Spinal cord (tissue), 10 donors: Measurements from ENCODE around the gene MOB2. TPM values are rescaled to one million over a fixed set of nuclear protein-coding genes. Genes with fewer than 3 reads are reported as not detected.

Experiments
- DNase-seq, 6 donors: peaks; one replicate each; pipeline versions ENCODE4 v3.0.0 to v3.0.0-alpha.2; 2013 to 2015; ENCODE audit warnings: low spot score in 6 of 6, low read depth in 4 of 6
- H3K27ac ChIP-seq: one replicate; pipeline ENCODE4 v1.5.1; 2013; ENCODE audit warnings: low read depth, low read length, control low read depth
- H3K27me3 ChIP-seq: one replicate; pipeline ENCODE4 v1.6.1; 2013; ENCODE audit warnings: low read length; ENCODE audit not compliant: control insufficient read depth, insufficient read depth
- H3K36me3 ChIP-seq: one replicate; pipeline ENCODE4 v1.6.1; 2013; ENCODE audit warnings: low read length; ENCODE audit not compliant: control insufficient read depth, insufficient read depth
- H3K4me1 ChIP-seq: one replicate; pipeline ENCODE4 v1.6.1; 2013; ENCODE audit warnings: low read length; ENCODE audit not compliant: control insufficient read depth, insufficient read depth
- H3K4me3 ChIP-seq: one replicate; pipeline ENCODE4 v1.5.1; 2013; ENCODE audit warnings: low read depth, low read length, control low read depth
- H3K9me3 ChIP-seq: one replicate; pipeline ENCODE4 v1.6.1; 2013; ENCODE audit warnings: low read length; ENCODE audit not compliant: control insufficient read depth, insufficient read depth
- WGBS: methylation state at CpG from one replicate; pipeline ENCODE4 v1.1.5; 2013; ENCODE audit warnings: missing lambda C conversion rate; ENCODE audit not compliant: insufficient coverage; 5-methylcytosine and 5-hydroxymethylcytosine counted together
- polyA plus RNA-seq, 2 donors: library from polyadenylated mRNA; unstranded; fragments of 120-200 nt; gene quantifications; one replicate each; pipeline ENCODE4 v1.2.1, GENCODE V29; 2013; ENCODE audit not compliant: insufficient read length in 2 of 2
- total RNA-seq, 2 donors: library from RNA; depleted of rRNA in 1 of 2; stranded (reverse); fragments of 120-200 nt in 1 of 2; fragments of >200 nt in 1 of 2; gene quantifications; one replicate each; pipeline versions ENCODE4 v1.2.3 to v1.2.4, GENCODE V29; 2013 to 2014
- donor health status: healthy.

Gene MOB2
- total and polyA plus RNA-seq, 4 donors = 16.0 to 36.4 (median 33.7) TPM

DNA sequence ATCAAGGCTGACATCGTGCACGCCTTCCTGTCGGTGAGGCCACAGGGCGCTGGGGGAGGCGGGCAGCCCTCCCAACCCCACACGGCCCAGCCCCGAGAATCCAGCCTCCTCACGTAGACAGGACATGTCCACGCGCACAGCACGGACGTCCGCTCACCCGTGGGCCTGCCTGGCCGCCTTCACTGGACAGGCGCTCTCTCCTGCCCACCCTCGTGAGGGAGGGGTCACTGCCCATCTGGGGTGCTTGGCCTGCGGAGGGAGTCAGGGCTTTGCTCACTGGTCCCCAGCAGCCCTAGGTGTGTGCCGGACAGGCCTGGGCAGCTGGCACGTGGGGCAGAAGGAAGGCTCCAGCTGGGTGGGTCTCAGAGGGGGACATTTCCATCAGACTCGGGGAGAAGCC, 32.0 kb downstream of the MOB2 start:
- H3K27me3 ChIP-seq = no peaks in the 10 kb centered on the region
- H3K4me3 ChIP-seq = no peak overlapping the region
- no peak overlapping the region for H3K27ac ChIP-seq
- DNase-seq = no peak
- H3K36me3 ChIP-seq = peaks cover 100% of the 10 kb centered on the region
- H3K4me1 ChIP-seq = peaks cover 17% of the 10 kb centered on the region
- WGBS = 87% methylated on average over 21 of the region's 21 CpGs
- H3K9me3 ChIP-seq = no peaks in the 10 kb centered on the region

DNA sequence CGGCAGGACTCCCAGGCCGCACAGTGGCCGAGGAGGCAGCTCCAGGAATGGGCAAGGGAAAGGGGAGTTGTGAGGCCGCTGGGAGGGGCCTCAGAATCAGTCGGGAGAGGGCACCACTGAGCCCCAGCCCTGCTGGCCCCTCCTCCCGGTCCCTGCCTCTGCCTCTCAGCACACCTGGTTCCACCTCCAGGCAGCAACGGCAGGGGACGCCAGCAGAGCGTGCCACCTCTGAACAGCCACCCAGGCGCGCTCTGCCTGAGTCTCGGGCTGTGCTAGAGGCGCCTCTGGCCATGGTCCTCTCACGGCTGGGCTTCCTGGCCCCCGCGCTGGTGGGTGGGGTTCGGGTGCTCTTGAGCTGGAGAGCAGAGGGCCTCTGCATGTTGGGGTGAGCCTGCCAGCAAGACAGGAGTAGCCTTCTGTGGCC, 33.0 kb downstream of the MOB2 start:
- WGBS = 60% methylated on average over 17 of the region's 17 CpGs
- Histone ChIP-seq H3K4me3 (no peak overlapping the region), H3K27ac (no peak overlapping the region), H3K36me3 (peaks cover 100% of the 10 kb centered on the region), H3K27me3 (no peaks in the 10 kb centered on the region), H3K4me1 (peaks cover 8% of the 10 kb centered on the region), H3K9me3 (no peaks in the 10 kb centered on the region)
- no peak for DNase-seq

DNA sequence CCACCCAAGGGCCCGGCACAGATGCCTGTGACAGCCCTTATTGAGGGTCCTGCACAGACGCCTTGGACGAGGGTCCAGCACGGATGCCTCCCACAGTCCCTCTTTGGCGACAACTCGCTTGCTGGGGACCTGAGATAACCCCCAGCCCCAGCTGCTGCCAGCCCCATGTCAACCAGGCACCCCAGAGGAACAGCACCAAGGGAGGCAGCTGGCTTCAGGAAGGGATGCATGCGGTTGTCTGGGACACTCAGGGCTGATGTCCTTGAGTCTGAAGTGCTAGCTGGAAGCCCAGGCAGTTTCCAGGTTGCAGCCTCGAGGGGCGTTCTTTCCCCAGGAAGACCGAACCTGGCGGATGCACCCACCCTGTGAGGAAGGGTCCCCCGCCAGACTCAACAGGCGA, 33.8 kb downstream of the MOB2 start:
- H3K27ac ChIP-seq = no peak overlapping the region
- H3K4me1 ChIP-seq = no peaks in the 10 kb centered on the region
- no peaks in the 10 kb centered on the region for H3K9me3 ChIP-seq
- peaks cover 100% of the 10 kb centered on the region for H3K36me3 ChIP-seq
- 85% methylated on average over 10 of the region's 13 CpGs for WGBS
- H3K4me3 ChIP-seq = no peak overlapping the region
- no peak for DNase-seq
- no peaks in the 10 kb centered on the region for H3K27me3 ChIP-seq

GRCh38 chr11:1451781-1452470, 34.7 kb downstream of the MOB2 start:
- Histone ChIP-seq H3K36me3 (peaks cover 100% of the 10 kb centered on the region), H3K27me3 (no peaks in the 10 kb centered on the region), H3K4me3 (no peak overlapping the region), H3K27ac (no peak overlapping the region), H3K4me1 (no peaks in the 10 kb centered on the region), H3K9me3 (no peaks in the 10 kb centered on the region)
- no peak for DNase-seq
- WGBS = 87% methylated on average over 22 of the region's 27 CpGs

- Histone ChIP-seq H3K4me3 (no peak overlapping the region), H3K4me1 (no peaks in the 10 kb centered on the region), H3K9me3 (no peaks in the 10 kb centered on the region), H3K27me3 (no peaks in the 10 kb centered on the region), H3K36me3 (peaks cover 100% of the 10 kb centered on the region), H3K27ac (no peak overlapping the region)
- no peak for DNase-seq
- 87% methylated on average over 20 of the region's 22 CpGs for WGBS
Observed at GRCh38 chr11:1450949-1451710, 35.4 kb downstream of the MOB2 start.

DNA sequence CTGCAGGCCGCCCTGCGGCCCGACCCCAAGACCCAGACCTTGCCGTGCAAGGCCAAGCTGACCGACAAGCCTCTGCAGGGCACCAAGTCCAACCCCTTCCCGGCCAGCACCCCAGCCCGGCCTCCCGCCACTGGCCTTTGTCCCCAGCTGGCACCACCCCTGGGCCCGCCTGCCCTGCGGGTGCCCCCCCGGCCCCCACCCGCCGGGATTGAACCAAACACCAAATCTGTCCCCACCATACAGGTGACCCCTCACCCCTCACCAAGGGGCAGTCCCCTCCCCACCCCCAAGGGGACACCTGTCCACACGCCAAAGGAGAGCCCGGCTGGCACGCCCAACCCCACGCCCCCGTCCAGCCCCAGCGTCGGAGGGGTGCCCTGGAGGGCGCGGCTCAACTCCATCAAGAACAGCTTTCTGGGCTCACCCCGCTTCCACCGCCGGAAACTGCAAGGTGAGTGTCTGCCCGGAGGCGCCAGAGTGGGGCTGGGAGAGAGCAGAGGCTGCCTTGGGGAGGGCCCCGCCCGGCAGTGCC, 36.2 kb downstream of the MOB2 start:
- Histone ChIP-seq H3K27ac (no peak overlapping the region), H3K4me1 (no peaks in the 10 kb centered on the region), H3K36me3 (peaks cover 100% of the 10 kb centered on the region), H3K27me3 (no peaks in the 10 kb centered on the region), H3K4me3 (no peak overlapping the region), H3K9me3 (no peaks in the 10 kb centered on the region)
- 90% methylated on average over 23 of the region's 29 CpGs for WGBS
- no peak for DNase-seq

GRCh38 chr11:1449490-1450243, 36.9 kb downstream of the MOB2 start:
- Histone ChIP-seq H3K4me1 (no peaks in the 10 kb centered on the region), H3K4me3 (no peak overlapping the region), H3K36me3 (peaks cover 100% of the 10 kb centered on the region), H3K9me3 (no peaks in the 10 kb centered on the region), H3K27ac (no peak overlapping the region), H3K27me3 (no peaks in the 10 kb centered on the region)
- DNase-seq = no peak
- 65% methylated on average over 21 of the region's 31 CpGs for WGBS

- Histone ChIP-seq H3K36me3 (peaks cover 100% of the 10 kb centered on the region), H3K4me3 (no peak overlapping the region), H3K9me3 (no peaks in the 10 kb centered on the region), H3K27me3 (no peaks in the 10 kb centered on the region), H3K4me1 (no peaks in the 10 kb centered on the region), H3K27ac (no peak overlapping the region)
- no peak for DNase-seq
- 77% methylated on average over 22 of the region's 24 CpGs for WGBS
Observed at GRCh38 chr11:1448882-1449281, 37.7 kb downstream of the MOB2 start.

GRCh38 chr11:1447845-1448825, 38.4 kb downstream of the MOB2 start:
- Histone ChIP-seq H3K9me3 (no peaks in the 10 kb centered on the region), H3K4me1 (no peaks in the 10 kb centered on the region), H3K27me3 (no peaks in the 10 kb centered on the region), H3K4me3 (no peak overlapping the region), H3K27ac (no peak overlapping the region), H3K36me3 (peaks cover 100% of the 10 kb centered on the region)
- WGBS = 90% methylated on average over 47 of the region's 49 CpGs
- no peak for DNase-seq
